Epidermal melanocyte (primary cell): ENCODE data around the gene AJM1.

Experiments
- DNase-seq: peaks from one replicate; pipeline ENCODE4 v3.0.0; 2011; ENCODE audit warnings: low spot score; ENCODE audit not compliant: insufficient read length

The AJM1 gene

GRCh38 chr9:136807281-136808074 is 34.8 kb upstream of the AJM1 start, which contains the start of gene RABL6:
Gene RABL6, plus strand, starts transcription at chr9:136807948. Its CDS starts 249 bp downstream, at chr9:136808197.
- DNase-seq, result peak; percentile 99

DNA sequence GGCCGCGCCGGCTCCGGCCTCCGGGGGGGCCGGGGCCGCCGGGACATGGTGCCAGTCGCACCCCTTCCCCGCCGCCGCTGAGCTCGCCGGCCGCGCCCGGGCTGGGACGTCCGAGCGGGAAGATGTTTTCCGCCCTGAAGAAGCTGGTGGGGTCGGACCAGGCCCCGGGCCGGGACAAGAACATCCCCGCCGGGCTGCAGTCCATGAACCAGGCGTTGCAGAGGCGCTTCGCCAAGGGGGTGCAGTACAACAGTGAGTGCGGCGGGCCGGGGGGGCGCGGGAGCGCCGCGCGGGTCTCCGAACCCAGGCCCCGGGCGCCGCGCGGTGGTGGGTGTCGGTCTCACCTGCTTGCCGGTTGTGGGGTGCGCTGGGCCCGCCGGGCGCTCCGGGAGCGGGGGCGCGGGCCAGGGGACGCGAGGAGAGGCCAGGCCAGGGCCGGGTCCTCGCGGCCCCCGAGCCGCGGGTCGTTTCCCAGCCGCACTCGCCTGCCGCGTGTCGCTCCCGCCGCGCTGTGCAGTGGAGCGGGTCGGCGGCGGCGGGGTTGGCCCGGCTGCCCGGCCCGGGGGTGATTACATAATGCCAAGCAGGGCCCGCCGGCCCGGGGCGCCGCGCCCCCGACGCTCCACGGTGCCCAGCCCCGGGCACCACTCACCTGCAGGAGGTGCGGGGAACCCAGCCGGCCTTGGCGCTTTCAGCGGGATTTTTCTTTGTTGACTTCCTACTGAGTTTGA is 34.0 kb upstream of the AJM1 start:
- no peak for DNase-seq

GRCh38 chr9:136808806-136809158 is 33.5 kb upstream of the AJM1 start:
- DNase-seq, result no peak

DNA sequence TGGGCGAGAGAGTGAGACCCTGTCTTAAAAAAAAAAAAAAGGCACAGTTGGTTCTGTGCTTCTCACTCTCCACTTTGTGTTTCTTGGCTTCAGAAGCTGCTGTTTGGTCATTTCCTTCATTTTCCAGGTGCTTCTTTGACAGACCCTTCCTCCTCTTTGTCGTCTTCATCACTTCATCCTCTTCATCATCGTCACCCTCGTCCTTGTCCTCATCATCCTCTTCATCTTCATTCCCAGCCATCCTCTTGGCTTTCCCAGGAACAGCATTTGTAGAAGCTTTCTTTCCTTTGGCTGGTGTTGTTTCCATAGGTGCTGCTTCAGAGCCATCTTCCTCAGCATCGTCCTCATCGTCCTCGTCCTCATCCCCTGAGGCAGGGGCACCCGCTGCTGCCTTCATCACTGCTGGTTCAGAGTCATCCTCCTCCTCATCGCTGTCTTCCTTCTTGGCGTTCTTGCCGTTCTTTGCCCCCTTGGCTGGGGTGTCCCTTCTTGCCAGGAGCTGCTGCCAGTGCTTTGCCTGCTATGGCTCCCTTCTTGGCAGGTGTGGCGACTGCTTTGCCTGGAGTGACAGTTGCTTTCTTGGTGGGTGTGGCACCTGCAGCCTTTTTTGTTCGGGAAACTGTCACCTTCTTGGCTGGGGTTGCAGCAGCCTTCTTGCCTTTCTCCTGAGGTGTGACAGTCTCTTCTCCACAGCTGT is 27.4 kb upstream of the AJM1 start:
- DNase-seq, result no peak

GRCh38 chr9:136815422-136815782 is 26.9 kb upstream of the AJM1 start:
- DNase-seq, result no peak

GRCh38 chr9:136820971-136821825 is 21.1 kb upstream of the AJM1 start:
- no peak for DNase-seq

GRCh38 chr9:136821826-136822544 is 20.3 kb upstream of the AJM1 start:
- no peak for DNase-seq

GRCh38 chr9:136823136-136824046 is 18.9 kb upstream of the AJM1 start:
- no peak for DNase-seq

GRCh38 chr9:136824496-136825225 is 17.6 kb upstream of the AJM1 start:
- no peak for DNase-seq

DNA sequence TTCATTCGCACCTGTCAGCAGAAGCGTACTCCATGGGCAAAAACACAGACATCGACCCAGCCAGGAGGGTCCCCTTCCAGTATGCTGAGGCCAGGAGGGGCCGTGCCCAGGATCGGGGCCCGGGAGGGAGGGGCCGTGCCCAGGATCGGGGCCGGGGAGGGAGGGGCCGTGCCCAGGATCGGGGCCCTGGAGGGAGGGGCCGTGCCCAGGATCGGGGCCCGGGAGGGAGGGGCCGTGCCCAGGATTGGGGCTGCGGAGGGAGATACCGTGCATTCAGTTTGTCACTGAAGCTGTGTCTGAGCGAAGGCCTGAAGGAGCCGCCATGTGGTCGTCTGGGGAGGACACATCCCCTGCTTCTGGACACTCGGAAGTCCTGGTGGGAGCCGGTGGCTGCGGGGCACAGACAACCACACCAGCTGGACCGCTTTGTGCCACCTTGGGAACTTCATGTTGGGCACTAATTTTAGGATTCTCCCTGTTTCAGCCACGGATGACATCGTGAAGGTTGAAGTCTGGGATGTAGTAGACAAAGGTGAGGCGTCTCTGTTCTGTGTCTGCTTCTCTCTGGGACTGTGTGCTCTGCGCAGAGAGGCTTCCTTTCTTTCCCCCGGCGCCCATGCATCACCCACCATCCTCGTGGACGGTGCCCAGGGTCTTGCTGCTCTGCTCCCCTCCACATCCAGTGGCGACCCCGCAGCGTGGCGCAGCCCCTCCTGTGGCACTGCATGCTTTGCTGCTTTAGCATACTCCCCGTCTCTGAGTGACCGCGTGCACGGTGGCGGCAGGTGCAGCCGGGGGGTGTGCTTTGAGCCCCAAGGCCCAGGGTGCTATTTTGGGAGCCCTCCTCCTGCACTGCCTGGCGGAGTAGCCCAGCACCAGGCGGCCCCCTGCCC is 16.7 kb upstream of the AJM1 start:
- no peak for DNase-seq

DNA sequence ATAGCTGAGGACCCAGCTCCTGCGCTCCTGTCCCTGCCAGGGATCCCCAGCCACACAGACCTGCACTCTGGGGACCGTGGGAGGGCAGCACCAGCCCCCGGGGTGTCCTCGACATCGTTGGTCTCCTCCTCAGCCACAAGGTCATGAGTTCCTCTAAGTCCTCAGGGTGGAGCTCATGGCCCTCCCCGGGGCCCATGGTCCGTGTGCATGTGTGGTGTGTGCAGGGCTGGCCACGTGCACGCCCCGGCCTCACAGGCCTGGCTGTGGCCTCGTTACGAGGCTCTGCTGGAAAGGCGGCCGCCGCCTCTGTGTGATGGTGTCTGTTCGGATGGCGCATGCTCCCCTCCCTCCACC is 16.1 kb upstream of the AJM1 start:
- no peak for DNase-seq

DNA sequence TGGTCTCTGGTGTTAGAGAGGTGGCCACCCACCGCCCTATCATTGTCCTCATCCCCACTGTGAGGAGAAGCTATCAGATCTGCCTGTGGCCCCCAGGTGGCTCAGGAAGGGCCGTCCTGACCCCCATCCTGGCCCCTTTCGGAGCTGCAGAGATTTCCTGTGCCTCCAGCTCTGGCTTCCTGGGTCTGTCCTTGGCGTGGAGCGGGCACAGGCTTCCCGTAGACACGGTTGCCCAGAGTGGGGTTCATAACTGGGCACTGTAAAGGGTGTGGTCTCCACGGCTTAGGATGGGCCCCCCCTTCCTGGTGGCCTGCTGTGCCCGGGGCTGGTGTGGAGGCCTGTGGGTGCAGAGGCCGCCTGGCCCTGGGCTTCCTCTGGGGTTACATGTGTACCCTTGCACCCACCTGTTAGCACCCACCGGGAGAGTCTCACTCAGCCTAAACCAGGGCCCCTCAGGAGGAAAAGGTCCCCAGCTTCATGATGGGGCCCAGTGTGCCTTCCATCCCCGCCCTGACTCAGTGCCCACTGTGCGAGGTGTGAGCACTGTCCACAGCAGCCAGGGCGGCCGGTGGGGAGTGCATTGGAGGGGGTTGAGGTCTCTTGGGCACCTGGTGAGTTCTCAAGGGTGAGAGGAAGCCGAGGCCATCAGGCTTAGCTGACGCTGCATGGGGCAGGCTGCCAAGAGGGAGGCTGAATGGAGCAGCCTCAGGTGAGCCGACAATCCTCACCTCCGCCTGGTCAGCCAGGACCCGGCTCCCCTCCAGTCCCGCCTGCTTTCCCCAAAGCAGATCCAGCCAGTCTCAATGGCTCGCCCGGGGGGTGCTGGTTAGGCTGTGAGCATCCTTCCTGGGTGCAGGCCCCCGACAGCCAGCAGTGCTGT is 15.3 kb upstream of the AJM1 start:
- DNase-seq, result no peak

DNA sequence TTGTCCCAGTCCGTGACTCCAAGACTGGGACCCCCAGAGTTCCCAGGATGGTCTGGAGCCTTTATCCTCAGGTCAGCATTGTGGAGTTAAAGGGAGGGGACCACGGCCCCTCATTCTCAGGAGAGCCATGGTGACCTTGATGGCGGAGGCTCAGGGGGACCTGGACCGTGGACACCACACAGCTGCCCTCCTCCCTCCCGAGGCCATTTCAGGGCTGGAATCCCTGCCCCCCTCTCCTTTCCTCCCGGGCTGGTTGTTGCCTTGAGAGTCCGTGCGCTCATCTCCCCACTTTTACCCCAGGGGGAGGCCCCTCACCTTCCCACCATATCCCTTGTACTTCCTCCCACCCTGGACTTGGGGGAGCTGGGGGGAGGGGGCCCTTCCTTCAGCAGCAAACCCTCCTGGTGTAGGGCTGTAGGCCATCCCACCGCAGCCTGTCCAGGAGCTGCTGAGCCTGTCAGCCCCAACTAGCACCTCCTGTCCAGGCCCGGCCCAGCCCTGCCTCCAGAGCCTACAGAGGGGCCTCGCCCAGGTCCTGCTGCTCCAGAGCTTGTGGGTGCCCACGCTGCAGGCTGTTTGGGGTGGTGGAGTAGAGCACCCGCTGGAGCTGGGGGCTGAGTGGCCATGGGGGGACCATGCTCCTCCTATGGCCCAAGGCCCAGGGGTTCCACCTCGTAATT is 14.3 kb upstream of the AJM1 start:
- no peak for DNase-seq

- no peak for DNase-seq
Observed at GRCh38 chr9:136828474-136829140, 13.7 kb upstream of the AJM1 start.

- DNase-seq, result no peak
Observed at GRCh38 chr9:136829412-136829811, 12.9 kb upstream of the AJM1 start.
